Rectal smooth muscle tissue (tissue), 1 donor: ENCODE measurements around the gene CAMK1D.

Experiments
- H3K27ac ChIP-seq: one replicate; pipeline ENCODE4 v1.7.0; 2013; ENCODE audit warnings: low read depth, low read length, inconsistent platforms
- H3K27me3 ChIP-seq: one replicate; pipeline ENCODE4 v1.7.0; 2013; ENCODE audit warnings: low read length; ENCODE audit not compliant: control insufficient read depth, insufficient read depth
- H3K36me3 ChIP-seq: one replicate; pipeline ENCODE4 v1.7.0; 2013; ENCODE audit warnings: low read length; ENCODE audit not compliant: control insufficient read depth, insufficient read depth
- H3K4me1 ChIP-seq: one replicate; pipeline ENCODE4 v1.7.0; 2013; ENCODE audit warnings: low read length; ENCODE audit not compliant: control insufficient read depth, insufficient read depth
- H3K4me3 ChIP-seq: one replicate; pipeline ENCODE4 v1.7.0; 2013; ENCODE audit warnings: low read length
- H3K9ac ChIP-seq: one replicate; pipeline ENCODE4 v1.7.0; 2013; ENCODE audit warnings: low read length

CAMK1D gene

DNA sequence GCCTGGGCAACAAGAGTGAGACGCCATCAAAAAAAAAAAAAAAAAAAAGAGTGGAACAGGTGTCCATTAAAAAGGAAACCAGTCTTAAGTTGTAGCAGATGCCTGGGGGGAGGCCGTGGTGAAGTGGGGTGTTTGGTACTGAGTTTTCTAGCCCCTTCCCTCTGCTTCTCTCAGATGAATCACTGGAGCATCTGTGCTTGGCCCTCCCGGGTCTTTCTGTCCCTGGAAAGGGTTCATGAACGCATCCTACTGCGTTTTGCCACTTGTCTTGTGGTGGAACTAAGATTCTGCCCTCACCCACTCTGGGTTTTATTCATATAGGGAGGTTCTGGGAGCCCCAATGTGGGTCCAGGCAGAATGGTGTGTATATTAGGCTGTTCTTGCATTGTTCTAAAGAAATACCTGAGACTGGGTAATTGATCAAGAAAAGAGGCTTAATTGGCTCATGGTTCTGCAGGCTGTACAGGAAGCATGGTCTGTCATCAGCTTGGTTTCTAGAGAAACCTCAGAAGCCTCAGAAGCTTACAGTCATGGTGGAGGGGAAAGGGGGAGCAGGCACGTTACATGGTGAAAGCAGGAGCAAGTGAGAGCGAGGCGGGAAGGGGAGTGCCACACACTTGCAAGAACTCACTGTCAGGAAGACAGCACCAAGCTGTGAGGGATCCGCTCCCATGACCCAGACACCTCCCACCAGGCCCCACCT lies 63.5 kb downstream of the CAMK1D start:
- Histone ChIP-seq H3K36me3 (no peaks in the 10 kb centered on the region), H3K9ac (no peak overlapping the region), H3K27me3 (no peaks in the 10 kb centered on the region), H3K4me1 (no peaks in the 10 kb centered on the region), H3K27ac (no peak overlapping the region), H3K4me3 (no peak overlapping the region)

DNA sequence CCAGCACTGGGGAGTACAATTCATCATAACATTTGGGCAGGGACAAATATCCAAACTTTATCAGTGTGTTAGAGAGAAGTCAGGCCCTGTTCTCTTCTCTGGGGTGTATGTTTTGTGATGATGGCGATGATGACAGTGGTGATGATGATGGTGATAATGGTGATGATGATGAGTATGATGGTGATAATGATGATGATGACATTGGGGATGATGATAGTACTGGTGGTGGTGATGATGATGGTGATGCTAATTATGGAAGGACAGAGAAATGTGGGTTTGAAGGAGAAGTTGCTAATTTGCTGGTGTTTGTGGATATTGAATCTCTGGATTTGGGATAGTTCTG lies 64.0 kb downstream of the CAMK1D start:
- H3K4me3 ChIP-seq = no peak overlapping the region
- H3K36me3 ChIP-seq = no peaks in the 10 kb centered on the region
- H3K9ac ChIP-seq = no peak overlapping the region
- no peaks in the 10 kb centered on the region for H3K4me1 ChIP-seq
- H3K27me3 ChIP-seq = no peaks in the 10 kb centered on the region
- H3K27ac ChIP-seq = no peak overlapping the region

DNA sequence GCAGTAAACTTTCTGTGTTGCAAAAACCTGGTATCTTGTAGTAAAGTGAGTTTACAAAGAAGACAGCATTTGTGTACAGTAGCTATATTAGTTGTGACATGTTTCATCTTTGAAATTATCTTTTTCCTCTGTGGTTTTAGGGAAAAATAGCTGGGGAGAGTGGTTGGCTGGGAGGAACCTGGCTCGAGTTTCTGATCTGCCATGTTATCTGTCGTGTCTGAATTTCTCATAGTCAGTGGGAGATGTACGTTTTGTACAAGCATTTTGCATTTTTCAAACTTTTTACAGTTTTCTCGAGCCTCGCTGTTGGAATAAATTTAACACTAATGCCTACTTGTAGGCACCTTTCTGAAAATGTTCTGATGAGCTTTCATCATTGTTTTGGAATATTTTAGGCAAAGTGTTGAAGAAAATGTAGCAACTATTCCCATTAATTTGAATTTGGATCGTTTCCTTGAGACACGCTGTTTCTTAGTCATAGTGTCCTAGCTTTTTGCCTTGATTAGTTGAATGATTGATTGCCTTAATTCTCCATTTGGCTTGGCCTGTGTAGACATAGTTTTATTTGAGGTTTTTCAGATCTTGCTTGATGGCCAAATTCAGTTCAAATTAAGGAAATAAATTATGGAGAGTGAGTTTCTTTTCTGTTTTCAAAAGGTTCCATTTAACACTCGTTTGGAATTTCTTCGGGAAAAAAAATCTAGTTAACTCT lies 65.1 kb downstream of the CAMK1D start:
- H3K27me3 ChIP-seq = no peaks in the 10 kb centered on the region
- no peaks in the 10 kb centered on the region for H3K36me3 ChIP-seq
- no peak overlapping the region for H3K4me3 ChIP-seq
- H3K27ac ChIP-seq = no peak overlapping the region
- no peak overlapping the region for H3K9ac ChIP-seq
- peaks cover 2% of the 10 kb centered on the region for H3K4me1 ChIP-seq

DNA sequence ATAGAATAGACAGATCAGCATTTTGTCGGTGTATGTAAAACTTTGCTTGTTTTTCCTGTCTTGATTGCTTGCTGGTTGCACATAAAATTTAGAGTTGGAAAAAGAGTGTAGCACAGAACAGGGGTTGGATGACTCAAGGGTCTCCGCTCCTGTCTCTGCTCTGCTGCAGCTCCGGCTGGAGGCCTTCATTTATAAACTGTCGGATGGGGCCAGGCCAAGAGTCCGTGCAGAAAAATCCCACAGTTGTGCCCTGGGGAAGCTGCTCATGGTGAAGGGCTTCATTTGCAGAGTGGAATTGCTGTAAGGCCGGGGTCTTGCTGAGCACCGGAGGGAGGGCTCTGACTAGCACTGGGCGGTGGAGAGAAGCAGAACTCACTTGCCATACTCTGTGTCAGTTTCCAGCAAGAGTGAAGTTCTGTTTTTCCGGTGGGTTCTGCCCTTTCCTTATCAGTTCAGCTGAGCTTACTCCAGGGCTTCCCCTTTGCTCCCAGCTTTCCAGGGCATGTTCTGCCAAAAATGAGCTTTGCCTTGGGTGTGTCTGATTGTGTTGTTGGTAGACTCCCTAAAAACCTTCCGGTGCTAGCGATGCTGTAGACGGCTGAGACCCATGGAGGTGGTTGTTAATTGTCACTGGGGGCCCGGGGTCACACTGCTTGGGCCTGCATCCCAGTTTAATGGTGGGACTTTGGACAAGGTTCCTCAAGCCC lies 67.2 kb downstream of the CAMK1D start:
- Histone ChIP-seq H3K4me3 (no peak overlapping the region), H3K27ac (no peak overlapping the region), H3K4me1 (peaks cover 2% of the 10 kb centered on the region), H3K27me3 (no peaks in the 10 kb centered on the region), H3K36me3 (no peaks in the 10 kb centered on the region), H3K9ac (no peak overlapping the region)

DNA sequence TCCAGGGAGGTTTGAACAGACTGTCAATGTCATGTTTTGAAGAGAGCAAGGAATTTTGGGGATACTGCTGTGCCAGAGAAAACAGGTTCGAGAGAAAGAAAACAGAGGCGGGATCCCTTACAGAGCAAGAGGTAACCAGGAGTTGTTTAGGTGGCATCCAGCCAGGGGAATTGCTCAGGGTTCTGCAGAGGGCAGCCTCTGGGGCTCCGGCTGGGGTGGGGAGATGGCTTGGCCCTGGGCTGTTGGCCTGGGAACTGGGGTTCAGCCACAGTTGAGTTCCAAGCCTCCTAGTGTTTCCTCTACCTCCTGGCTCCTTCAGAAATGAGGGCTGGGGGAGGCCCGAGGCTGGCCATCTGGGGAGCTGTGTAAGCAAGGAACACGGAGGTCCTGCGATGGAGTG lies 68.0 kb downstream of the CAMK1D start:
- Histone ChIP-seq H3K27me3 (no peaks in the 10 kb centered on the region), H3K4me3 (no peak overlapping the region), H3K4me1 (peaks cover 2% of the 10 kb centered on the region), H3K36me3 (no peaks in the 10 kb centered on the region), H3K9ac (no peak overlapping the region), H3K27ac (no peak overlapping the region)

DNA sequence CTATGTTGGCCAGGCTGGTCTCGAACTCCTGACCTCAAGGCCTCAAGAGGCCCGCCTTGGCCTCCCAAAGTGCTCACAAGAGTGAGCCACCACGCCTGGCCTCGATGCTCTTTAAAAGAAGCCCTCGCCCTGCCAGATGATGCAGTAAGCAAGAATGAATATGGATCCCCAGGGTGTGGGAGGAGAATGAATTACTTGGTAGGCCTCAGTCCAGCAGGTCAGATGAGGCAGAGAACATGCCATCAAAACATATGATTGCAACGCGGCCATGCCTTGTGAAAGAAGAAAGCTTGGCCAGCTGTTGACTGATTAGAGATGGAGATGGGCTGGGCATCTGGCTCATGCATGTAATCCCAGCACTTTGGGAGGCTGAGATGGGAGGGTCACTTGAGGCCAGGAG lies 68.7 kb downstream of the CAMK1D start:
- no peaks in the 10 kb centered on the region for H3K27me3 ChIP-seq
- no peak overlapping the region for H3K9ac ChIP-seq
- no peaks in the 10 kb centered on the region for H3K36me3 ChIP-seq
- H3K27ac ChIP-seq = no peak overlapping the region
- H3K4me1 ChIP-seq = peaks cover 2% of the 10 kb centered on the region
- H3K4me3 ChIP-seq = no peak overlapping the region

DNA sequence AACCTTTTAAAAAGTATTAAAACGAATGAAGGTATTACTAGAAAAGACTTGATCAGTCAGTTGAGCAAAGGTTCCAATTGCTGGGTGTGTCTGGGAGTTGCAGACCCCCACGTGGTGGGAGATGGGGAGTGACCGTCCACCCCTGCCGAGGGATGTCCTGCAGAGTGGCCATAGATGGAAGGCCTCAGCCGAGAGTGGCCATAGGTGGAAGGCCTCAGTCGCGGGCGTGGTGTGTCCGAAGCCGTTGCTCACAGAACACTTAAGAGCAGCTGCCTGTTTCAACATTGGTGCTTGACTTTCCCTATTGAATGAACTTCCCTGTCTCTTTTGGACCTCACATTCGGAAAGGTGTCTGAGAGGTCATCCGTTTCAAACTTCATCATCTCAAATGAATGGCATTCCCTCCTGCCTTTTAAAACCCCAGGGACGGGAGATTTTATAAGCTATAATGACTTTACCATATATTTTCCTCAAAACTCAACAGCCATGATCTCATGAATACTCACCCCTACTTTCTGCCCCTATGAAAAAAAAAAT lies 69.4 kb downstream of the CAMK1D start:
- Histone ChIP-seq H3K27me3 (no peaks in the 10 kb centered on the region), H3K36me3 (no peaks in the 10 kb centered on the region), H3K4me3 (no peak overlapping the region), H3K9ac (no peak overlapping the region), H3K27ac (peak overlapping the region; percentile 37), H3K4me1 (peaks cover 2% of the 10 kb centered on the region)

DNA sequence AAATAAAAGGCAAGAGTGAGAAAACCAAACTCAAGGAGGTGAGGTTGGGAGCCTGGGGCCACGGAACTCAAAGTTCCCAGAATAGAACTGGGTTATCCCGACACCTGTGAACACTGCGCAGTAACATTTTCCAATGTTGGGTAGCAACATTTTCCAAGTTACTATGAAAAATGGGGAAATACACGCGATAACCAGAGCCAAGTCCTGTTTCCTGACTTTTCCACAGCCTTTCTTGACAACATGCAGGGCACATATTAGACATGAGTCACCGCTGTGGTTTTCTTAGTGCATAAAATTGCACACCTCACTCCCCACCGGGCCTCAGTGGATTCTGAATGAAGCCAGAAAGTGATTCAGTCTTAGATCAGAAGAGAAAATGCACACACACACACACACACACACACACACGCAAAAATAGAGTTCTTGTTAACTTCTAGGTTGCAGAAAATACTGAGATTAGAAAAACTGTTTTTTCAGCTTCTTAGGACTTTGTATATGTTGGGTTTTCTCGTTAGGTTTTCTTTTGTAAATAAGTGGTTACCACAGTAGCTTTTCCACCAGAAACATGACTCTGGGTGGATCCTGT lies 70.0 kb downstream of the CAMK1D start:
- H3K4me3 ChIP-seq = no peak overlapping the region
- H3K4me1 ChIP-seq = peaks cover 2% of the 10 kb centered on the region
- H3K27ac ChIP-seq = peak overlapping the region; percentile 37

DNA sequence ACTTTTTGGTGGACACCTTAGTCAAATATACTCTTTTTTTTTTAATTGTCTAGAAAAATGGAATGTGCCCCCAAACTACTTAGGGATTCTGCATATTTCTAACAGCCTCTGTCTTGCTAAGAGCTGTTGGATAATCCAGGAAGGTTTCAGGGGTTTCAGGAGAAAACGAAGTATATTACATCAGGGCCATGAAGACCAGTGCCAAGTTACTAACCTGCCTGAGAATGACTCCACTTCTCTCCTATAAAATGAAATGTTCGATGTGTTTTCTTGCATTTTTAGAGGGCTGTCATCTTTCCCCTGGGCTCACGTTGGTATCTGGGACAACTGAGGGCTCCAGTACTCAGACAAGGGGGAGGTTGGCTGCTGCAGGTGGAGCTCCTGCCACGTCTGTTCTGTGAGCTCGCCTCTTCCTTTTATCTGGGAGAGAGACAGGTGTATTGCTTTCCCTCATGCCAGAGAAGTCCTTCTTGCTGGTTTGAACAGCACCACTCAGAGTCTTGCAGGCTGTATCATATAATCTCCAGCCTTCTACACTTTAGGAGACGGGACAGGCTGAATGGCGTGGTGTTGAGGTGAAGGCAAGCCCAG lies 71.3 kb downstream of the CAMK1D start:
- H3K9ac ChIP-seq = no peak overlapping the region
- H3K4me1 ChIP-seq = peaks cover 2% of the 10 kb centered on the region
- H3K27ac ChIP-seq = no peak overlapping the region
- no peaks in the 10 kb centered on the region for H3K36me3 ChIP-seq
- no peak overlapping the region for H3K4me3 ChIP-seq
- no peaks in the 10 kb centered on the region for H3K27me3 ChIP-seq

More for the DNA sequence above, 70.0 kb downstream of the CAMK1D start:
- Histone ChIP-seq H3K36me3 (no peaks in the 10 kb centered on the region), H3K27me3 (no peaks in the 10 kb centered on the region), H3K9ac (no peak overlapping the region)

DNA sequence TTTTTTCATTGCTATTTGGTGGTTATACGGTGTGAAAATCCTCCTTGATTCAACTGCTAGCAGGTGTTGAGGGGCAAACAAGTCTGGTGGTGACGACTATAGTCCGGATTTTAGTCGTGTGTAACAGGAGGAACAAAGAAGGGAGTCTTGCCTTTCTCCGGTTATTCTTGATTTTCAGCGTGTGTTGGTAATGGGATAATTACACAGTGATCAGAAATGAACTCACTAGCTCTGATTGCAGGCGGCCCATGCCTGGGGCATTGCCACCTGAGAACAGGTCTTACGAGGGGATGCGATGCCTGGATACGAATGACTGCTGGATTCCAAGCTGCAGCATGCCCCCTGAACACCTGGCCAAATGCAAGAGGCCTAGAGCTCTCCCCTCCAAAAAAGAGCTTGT lies 72.8 kb downstream of the CAMK1D start:
- no peaks in the 10 kb centered on the region for H3K36me3 ChIP-seq
- H3K27ac ChIP-seq = no peak overlapping the region
- peaks cover 2% of the 10 kb centered on the region for H3K4me1 ChIP-seq
- H3K4me3 ChIP-seq = no peak overlapping the region
- H3K9ac ChIP-seq = no peak overlapping the region
- H3K27me3 ChIP-seq = no peaks in the 10 kb centered on the region

DNA sequence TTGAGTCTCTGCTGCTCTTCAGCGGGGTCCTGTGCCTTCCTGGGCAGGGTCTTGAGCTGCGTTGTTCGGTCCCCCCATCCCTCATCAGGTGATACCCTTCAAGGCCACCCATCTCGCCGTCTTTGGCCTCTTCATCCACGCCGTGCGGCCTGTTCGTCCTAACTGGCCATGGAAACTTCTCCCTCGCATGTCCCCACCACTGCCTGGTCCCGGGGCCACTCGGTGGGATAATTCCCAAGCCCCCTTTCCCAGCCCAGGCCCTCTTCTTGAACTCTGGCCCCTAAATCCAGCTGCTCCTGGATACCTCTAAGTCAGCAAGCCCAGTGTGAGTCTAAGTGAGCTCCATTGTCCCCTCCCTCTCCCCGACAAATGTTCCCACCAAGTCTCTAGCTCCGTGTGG lies 74.5 kb downstream of the CAMK1D start:
- Histone ChIP-seq H3K4me3 (no peak overlapping the region), H3K9ac (no peak overlapping the region), H3K4me1 (no peaks in the 10 kb centered on the region), H3K27me3 (no peaks in the 10 kb centered on the region), H3K27ac (no peak overlapping the region), H3K36me3 (no peaks in the 10 kb centered on the region)

DNA sequence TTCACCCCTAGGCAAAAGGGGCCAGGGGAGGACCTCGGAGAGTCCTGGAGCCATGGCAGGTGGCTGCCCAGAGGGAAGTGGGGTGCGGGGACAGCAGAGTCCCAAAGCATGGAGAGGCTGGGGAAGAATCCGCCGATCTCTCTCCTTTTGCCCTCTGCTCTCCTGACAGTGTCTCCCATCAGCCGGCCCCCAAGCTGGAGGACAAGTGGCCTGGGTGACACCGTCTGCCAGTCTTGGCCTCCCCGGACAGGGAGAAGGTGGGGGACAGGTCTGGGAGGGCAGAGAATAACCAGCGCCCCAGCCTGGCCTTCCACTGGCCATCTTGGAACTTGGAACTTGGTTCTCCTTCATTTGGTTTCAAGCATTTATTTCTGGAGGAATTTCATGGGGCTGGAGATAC lies 77.9 kb downstream of the CAMK1D start:
- Histone ChIP-seq H3K9ac (no peak overlapping the region), H3K4me1 (no peaks in the 10 kb centered on the region), H3K4me3 (no peak overlapping the region), H3K27ac (no peak overlapping the region), H3K36me3 (no peaks in the 10 kb centered on the region), H3K27me3 (no peaks in the 10 kb centered on the region)
